HG03159 (cell line): ENCODE results near the gene ZNF558.

Source experiments
- ATAC-seq: cut with Tn5 transposase; IDR thresholded peaks from one replicate; pipeline ENCODE4 v1.9.1; 2021; ENCODE audit warnings: mild to moderate bottlenecking, moderate library complexity; ENCODE audit not compliant: unreplicated experiment

The ZNF558 gene

GRCh38 chr19:8832132-8833021, at the start of gene ZNF558, which contains the start of gene MBD3L1:
Gene ZNF558 (minus strand): TSS chr19:8832304. CDS start chr19:8822659, 9,645 bp downstream.
Gene MBD3L1 (plus strand): TSS chr19:8832377. CDS start chr19:8842679, 10,302 bp downstream.
- ATAC-seq, result peak; percentile 90

GRCh38 chr19:8881512-8881911, 49.4 kb upstream of the ZNF558 start:
- no peak for ATAC-seq

- ATAC-seq, result no peak
These were observed 48.9 kb upstream of the ZNF558 start for GRCh38 chr19:8880868-8881488.

GRCh38 chr19:8877854-8878705, 46.0 kb upstream of the ZNF558 start:
- ATAC-seq, result no peak

- no peak for ATAC-seq
These were observed 34.2 kb upstream of the ZNF558 start for GRCh38 chr19:8866344-8866743.

- no peak for ATAC-seq
These were observed 26.2 kb upstream of the ZNF558 start for GRCh38 chr19:8858260-8858659.

- no peak for ATAC-seq
These were observed 18.4 kb upstream of the ZNF558 start for GRCh38 chr19:8850488-8850887.

GRCh38 chr19:8849232-8849631, 17.1 kb upstream of the ZNF558 start:
- ATAC-seq, result no peak

- ATAC-seq, result no peak
These were observed 14.7 kb upstream of the ZNF558 start for GRCh38 chr19:8846819-8847218.

GRCh38 chr19:8840708-8841107, 8.6 kb upstream of the ZNF558 start:
- ATAC-seq, result no peak

- ATAC-seq, result no peak
These were observed 3.8 kb upstream of the ZNF558 start for GRCh38 chr19:8835877-8836276.

GRCh38 chr19:8835446-8835845, 3.3 kb upstream of the ZNF558 start:
- ATAC-seq, result no peak

- ATAC-seq, result peak; percentile 10
These were observed 322 bp downstream of the ZNF558 start for GRCh38 chr19:8831832-8832131.

- no peak for ATAC-seq
These were observed 731 bp downstream of the ZNF558 start for GRCh38 chr19:8831373-8831772.

- ATAC-seq, result no peak
These were observed 4.8 kb downstream of the ZNF558 start for GRCh38 chr19:8827277-8827676.

- ATAC-seq, result no peak
These were observed 5.7 kb downstream of the ZNF558 start for GRCh38 chr19:8826371-8826770.

GRCh38 chr19:8821748-8822241, 10.3 kb downstream of the ZNF558 start:
- no peak for ATAC-seq

GRCh38 chr19:8820234-8820633, 11.9 kb downstream of the ZNF558 start:
- no peak for ATAC-seq

- ATAC-seq, result no peak
These were observed 16.3 kb downstream of the ZNF558 start for GRCh38 chr19:8815780-8816179.

- ATAC-seq, result no peak
These were observed 17.9 kb downstream of the ZNF558 start for GRCh38 chr19:8814176-8814575.
